ENCODE results near the gene SIX3.

DNA sequence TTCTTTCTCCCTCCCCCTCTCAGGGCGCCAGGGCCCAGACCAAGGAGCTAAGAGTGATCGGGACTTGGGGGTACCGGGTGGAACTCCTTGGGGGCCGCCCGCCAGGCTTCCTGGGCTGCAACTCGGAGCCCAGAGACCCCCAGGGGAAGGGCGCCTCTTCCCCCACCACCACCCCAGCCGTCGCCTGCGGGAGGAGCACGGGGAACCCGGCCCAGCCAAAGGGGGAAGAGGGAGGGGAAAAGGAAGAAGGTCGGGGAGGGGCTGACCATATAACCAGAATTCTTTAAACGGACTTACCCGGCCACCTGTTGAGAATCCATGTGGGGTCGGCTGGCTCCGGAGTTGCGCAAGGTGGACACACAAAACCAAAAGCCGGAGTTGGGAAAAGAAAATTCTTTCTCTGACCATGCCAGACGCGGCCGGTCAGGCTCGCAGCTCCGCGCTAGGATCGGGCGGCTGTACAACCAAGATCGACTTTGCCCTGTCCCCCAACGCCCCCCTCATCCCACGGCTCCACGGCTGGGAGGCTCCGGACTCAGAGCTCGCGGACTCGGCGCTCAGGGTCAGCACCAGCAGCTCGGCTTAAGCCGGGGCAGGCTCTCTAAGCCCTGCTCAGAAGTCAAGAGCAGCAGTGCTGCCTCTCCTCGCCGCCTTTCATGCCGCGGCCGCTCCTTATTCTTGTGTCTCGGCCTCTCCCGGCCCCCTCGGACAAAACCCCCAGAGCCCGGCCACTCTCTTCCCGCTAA, 6.3 kb upstream of the SIX3 start:
- TF ChIP-seq EZH2 (IDR thresholded peaks at IDR 0.05; ENCODE audit: insufficient read depth, poor library complexity, severe bottlenecking) (peak; percentile 83), EZH2phosphoT487 (IDR thresholded peaks at IDR 0.05; ENCODE audit: insufficient read depth, low read depth) (peak; percentile 50; the same call in 1 of the 2 replicates)

Measured in GM23248 (cell line).